ENCODE data around the gene TMEM18. TPM values are rescaled to one million over a fixed set of nuclear protein-coding genes. Genes with fewer than 3 reads are reported as not detected.

The TMEM18 gene
- 10 to 100 TPM; 26.3 to 28.3 TPM for total RNA-seq

DNA sequence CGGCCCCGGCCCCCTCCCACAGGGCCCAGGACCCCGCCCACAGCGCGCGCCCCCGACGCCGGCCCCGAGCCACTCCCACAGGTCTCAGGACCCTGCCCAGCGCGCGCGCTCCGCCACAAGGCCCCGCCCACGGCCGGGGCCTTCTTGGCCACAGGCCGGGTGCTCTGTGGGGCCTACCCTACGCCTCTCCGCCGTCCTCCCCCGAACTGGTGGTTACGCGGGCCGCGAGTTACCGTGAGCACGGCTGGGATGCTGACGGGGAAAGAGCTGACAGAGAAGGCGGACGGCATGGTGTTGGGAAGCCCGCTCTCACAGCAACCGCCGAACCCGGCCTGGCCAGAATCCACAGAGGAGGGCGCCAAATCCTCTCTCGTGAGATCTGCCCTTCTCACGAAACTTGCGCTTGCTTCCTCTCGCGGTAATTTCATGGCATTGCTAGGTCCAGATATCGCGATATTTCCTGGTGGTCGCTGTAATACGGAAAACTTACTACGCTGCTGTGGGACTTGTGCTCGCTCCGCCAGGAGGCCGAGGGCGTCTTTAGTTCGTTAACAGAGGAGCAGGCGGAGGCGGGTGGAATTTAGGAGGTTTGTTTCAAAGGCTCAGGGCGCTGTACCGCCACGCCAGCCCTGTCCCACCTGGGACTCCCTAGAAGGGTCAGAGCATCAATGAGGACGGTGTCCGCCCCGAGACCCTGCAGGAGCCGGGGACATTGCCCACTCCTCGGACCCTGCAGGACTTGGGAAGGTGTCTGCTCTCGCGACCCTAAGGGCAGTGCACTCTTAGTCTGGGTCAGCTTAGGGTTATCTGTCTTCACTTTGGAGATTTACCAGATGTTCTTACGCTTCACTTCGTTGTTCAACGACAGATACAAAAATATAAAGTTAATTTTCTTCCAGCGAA, at the start of gene TMEM18:
Gene TMEM18, minus strand, starts transcription at position 351 of the 903 bp plus-strand sequence. Its CDS starts 61 bp downstream, at position 290.
- peak within 1 kb of the TSS; percentile 99 for H3K4me3 Mint-ChIP-seq
- peak; percentile 96 for DNase-seq
- H3K27ac Mint-ChIP-seq, result peak within 1 kb of the TSS; percentile 96
- CTCF ChIA-PET, result interaction anchor here (0.7 to 1.9 kb wide), 3 partner anchors 11 to 58 kb away, joined by 4 to 8 read pairs (median 5); no protein-coding TSS in a partner anchor
- H3K36me3 Mint-ChIP-seq (ENCODE audit: low read depth), result peaks cover 25% of the 10 kb centered on the region
- peaks cover 46% of the 10 kb centered on the region for H3K4me1 Mint-ChIP-seq
- peaks cover 2% of the 10 kb centered on the region for H3K9me3 Mint-ChIP-seq
- POLR2A ChIA-PET, result interaction anchor here (0.6 to 1.4 kb wide), 7 partner anchors 8 to 875 kb away, joined by 3 to 5 read pairs (median 3); no protein-coding TSS in a partner anchor
- no peaks in the 10 kb centered on the region for H3K27me3 Mint-ChIP-seq

GRCh38 chr2:726169-726568, 49.0 kb upstream of the TMEM18 start:
- Mint-ChIP-seq H3K4me3 (no peak overlapping the region), H3K27me3 (peaks cover 25% of the 10 kb centered on the region), H3K36me3 (ENCODE audit: low read depth) (no peaks in the 10 kb centered on the region), H3K4me1 (peaks cover 18% of the 10 kb centered on the region), H3K27ac (no peak overlapping the region), H3K9me3 (no peaks in the 10 kb centered on the region)
- POLR2A ChIA-PET, result no interaction called here
- DNase-seq, result no peak
- CTCF ChIA-PET, result interaction anchor here (0.9 kb wide), 1 partner anchor 10 kb away, joined by 3 read pairs; no protein-coding TSS in a partner anchor

GRCh38 chr2:725468-725867, 48.3 kb upstream of the TMEM18 start:
- Mint-ChIP-seq H3K27me3 (peaks cover 25% of the 10 kb centered on the region), H3K9me3 (no peaks in the 10 kb centered on the region), H3K4me3 (no peak overlapping the region), H3K27ac (no peak overlapping the region), H3K36me3 (ENCODE audit: low read depth) (no peaks in the 10 kb centered on the region), H3K4me1 (peaks cover 18% of the 10 kb centered on the region)
- ChIA-PET CTCF (interaction anchor here (0.7 to 0.9 kb wide), 2 partner anchors 11 to 142 kb away, joined by 3 read pairs; no protein-coding TSS in a partner anchor), POLR2A (no interaction called here)
- DNase-seq, result no peak

- H3K9me3 Mint-ChIP-seq, result no peaks in the 10 kb centered on the region
- no peak overlapping the region for H3K27ac Mint-ChIP-seq
- CTCF ChIA-PET, result no interaction called here
- peaks cover 21% of the 10 kb centered on the region for H3K27me3 Mint-ChIP-seq
- H3K4me1 Mint-ChIP-seq, result peaks cover 18% of the 10 kb centered on the region
- DNase-seq, result no peak
- POLR2A ChIA-PET, result no interaction called here
- H3K4me3 Mint-ChIP-seq, result no peak overlapping the region
- H3K36me3 Mint-ChIP-seq (ENCODE audit: low read depth), result no peaks in the 10 kb centered on the region
These were observed 46.6 kb upstream of the TMEM18 start for GRCh38 chr2:723761-724160.

- H3K36me3 Mint-ChIP-seq (ENCODE audit: low read depth), result no peaks in the 10 kb centered on the region
- POLR2A ChIA-PET, result no interaction called here
- H3K4me1 Mint-ChIP-seq, result peaks cover 3% of the 10 kb centered on the region
- H3K4me3 Mint-ChIP-seq, result no peak overlapping the region
- no peak for DNase-seq
- CTCF ChIA-PET, result no interaction called here
- H3K9me3 Mint-ChIP-seq, result no peaks in the 10 kb centered on the region
- H3K27me3 Mint-ChIP-seq, result peaks cover 21% of the 10 kb centered on the region
- no peak overlapping the region for H3K27ac Mint-ChIP-seq
These were observed 43.6 kb upstream of the TMEM18 start for GRCh38 chr2:720842-721241.

- H3K9me3 Mint-ChIP-seq, result no peaks in the 10 kb centered on the region
- peaks cover 14% of the 10 kb centered on the region for H3K27me3 Mint-ChIP-seq
- H3K27ac Mint-ChIP-seq, result no peak overlapping the region
- no peak for DNase-seq
- no peaks in the 10 kb centered on the region for H3K4me1 Mint-ChIP-seq
- H3K4me3 Mint-ChIP-seq, result no peak overlapping the region
- ChIA-PET CTCF (no interaction called here), POLR2A (no interaction called here)
- H3K36me3 Mint-ChIP-seq (ENCODE audit: low read depth), result no peaks in the 10 kb centered on the region
These were observed 42.5 kb upstream of the TMEM18 start for GRCh38 chr2:719734-720133.

GRCh38 chr2:719191-719590, 42.0 kb upstream of the TMEM18 start:
- ChIA-PET POLR2A (no interaction called here), CTCF (no interaction called here)
- DNase-seq, result no peak
- Mint-ChIP-seq H3K27me3 (peaks cover 9% of the 10 kb centered on the region), H3K4me3 (no peak overlapping the region), H3K9me3 (no peaks in the 10 kb centered on the region), H3K36me3 (ENCODE audit: low read depth) (no peaks in the 10 kb centered on the region), H3K27ac (no peak overlapping the region), H3K4me1 (no peaks in the 10 kb centered on the region)

GRCh38 chr2:717661-718060, 40.5 kb upstream of the TMEM18 start:
- no peak for DNase-seq
- no peak overlapping the region for H3K27ac Mint-ChIP-seq
- H3K36me3 Mint-ChIP-seq (ENCODE audit: low read depth), result no peaks in the 10 kb centered on the region
- H3K9me3 Mint-ChIP-seq, result no peaks in the 10 kb centered on the region
- no peaks in the 10 kb centered on the region for H3K4me1 Mint-ChIP-seq
- H3K4me3 Mint-ChIP-seq, result no peak overlapping the region
- ChIA-PET CTCF (no interaction called here), POLR2A (no interaction called here)
- peaks cover 9% of the 10 kb centered on the region for H3K27me3 Mint-ChIP-seq

DNA sequence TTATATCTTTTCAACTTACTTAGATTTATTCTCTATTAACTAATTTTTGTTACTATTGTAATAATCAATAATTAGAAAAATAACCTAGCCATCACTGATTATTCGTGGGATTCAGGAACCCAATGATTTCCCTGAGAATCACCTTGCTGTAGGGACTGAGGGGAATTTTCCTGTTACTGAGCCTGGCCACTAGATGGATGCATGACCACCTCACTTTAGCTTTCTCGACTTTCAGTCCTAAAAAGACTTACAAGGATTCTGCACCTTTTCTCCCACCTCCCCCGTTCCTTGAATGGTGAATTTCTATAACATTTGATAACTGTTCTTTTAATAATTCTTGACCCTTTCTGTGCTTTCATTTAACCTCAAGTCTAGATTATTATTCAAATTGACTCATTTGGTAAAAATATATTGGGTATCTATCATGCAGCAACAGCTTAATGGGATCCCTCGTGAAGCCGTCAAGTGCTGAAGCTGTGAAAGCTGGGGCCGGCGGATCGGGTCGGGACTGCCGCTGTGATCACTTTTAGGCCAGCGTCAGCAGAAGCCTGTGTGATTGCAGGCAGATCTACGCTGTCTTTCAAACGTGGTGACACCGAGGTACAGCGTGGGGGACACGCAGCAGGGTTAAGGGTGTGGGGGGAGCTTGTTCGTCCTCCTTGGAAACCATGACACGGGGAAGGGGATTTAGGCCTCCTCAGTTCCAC, 38.8 kb upstream of the TMEM18 start:
- peaks cover 21% of the 10 kb centered on the region for H3K27me3 Mint-ChIP-seq
- no peaks in the 10 kb centered on the region for H3K4me1 Mint-ChIP-seq
- no peak for DNase-seq
- H3K36me3 Mint-ChIP-seq (ENCODE audit: low read depth), result no peaks in the 10 kb centered on the region
- CTCF ChIA-PET, result interaction anchor here (0.6 to 1.5 kb wide), 3 partner anchors 825 to 836 kb away, joined by 3 to 5 read pairs (median 3); no protein-coding TSS in a partner anchor
- H3K4me3 Mint-ChIP-seq, result no peak overlapping the region
- H3K27ac Mint-ChIP-seq, result no peak overlapping the region
- POLR2A ChIA-PET, result no interaction called here
- no peaks in the 10 kb centered on the region for H3K9me3 Mint-ChIP-seq

GRCh38 chr2:715038-715437, 37.8 kb upstream of the TMEM18 start:
- Mint-ChIP-seq H3K36me3 (ENCODE audit: low read depth) (no peaks in the 10 kb centered on the region), H3K9me3 (no peaks in the 10 kb centered on the region), H3K4me3 (no peak overlapping the region), H3K27ac (no peak overlapping the region), H3K4me1 (no peaks in the 10 kb centered on the region), H3K27me3 (peaks cover 25% of the 10 kb centered on the region)
- CTCF ChIA-PET, result interaction anchor here (0.5 to 1.5 kb wide), 4 partner anchors 212 to 837 kb away, joined by 3 to 5 read pairs (median 4); no protein-coding TSS in a partner anchor
- DNase-seq, result no peak
- POLR2A ChIA-PET, result no interaction called here

- H3K9me3 Mint-ChIP-seq, result no peaks in the 10 kb centered on the region
- H3K27me3 Mint-ChIP-seq, result peaks cover 25% of the 10 kb centered on the region
- H3K27ac Mint-ChIP-seq, result no peak overlapping the region
- H3K4me3 Mint-ChIP-seq, result no peak overlapping the region
- no peaks in the 10 kb centered on the region for H3K36me3 Mint-ChIP-seq (ENCODE audit: low read depth)
- no peaks in the 10 kb centered on the region for H3K4me1 Mint-ChIP-seq
- ChIA-PET POLR2A (no interaction called here), CTCF (interaction anchor here (1.5 kb wide), 1 partner anchor 836 kb away, joined by 5 read pairs; no protein-coding TSS in a partner anchor)
- DNase-seq, result peak; percentile 47
These were observed 37.0 kb upstream of the TMEM18 start for GRCh38 chr2:714005-714741.

DNA sequence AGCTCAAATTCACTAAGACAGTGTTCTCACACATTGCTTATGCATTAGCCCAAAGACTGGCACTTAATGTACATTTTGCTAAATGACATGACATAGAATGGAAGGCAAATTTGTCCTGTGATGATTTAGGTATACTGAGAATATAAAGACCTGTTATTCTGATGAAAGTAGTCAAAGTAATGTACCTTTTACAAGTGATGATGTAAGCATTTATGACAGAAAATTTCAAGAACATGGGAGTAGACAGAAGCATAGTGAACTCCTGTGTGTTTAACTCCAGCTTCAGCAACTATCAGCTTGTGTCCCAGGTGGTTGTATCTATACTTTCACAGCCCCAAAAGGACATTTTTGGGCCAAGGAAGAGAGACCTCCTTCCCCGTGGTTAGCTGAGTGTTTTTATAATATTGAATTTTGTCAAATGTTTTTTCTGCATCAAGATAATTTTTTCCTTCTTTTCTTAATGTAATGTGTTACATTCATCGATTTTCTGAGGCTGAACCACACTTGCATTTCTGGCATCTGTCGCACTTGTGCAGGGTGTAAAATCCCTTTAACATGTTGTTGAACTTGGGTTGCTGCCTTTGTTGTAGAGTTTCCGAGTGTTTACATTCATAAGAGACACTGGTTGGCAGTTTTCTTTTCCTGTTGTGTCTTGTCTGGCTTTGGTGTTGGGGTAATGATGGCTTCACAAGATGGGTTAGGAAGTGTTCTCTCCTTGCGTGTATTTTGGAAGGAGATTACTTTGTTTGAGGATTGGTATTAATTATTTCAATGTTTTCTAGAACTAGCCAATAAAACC, 33.9 kb upstream of the TMEM18 start:
- no peak overlapping the region for H3K4me3 Mint-ChIP-seq
- CTCF ChIA-PET, result no interaction called here
- peaks cover 26% of the 10 kb centered on the region for H3K27me3 Mint-ChIP-seq
- no peak for DNase-seq
- no peaks in the 10 kb centered on the region for H3K9me3 Mint-ChIP-seq
- peaks cover 7% of the 10 kb centered on the region for H3K4me1 Mint-ChIP-seq
- H3K27ac Mint-ChIP-seq, result no peak overlapping the region
- POLR2A ChIA-PET, result no interaction called here
- no peaks in the 10 kb centered on the region for H3K36me3 Mint-ChIP-seq (ENCODE audit: low read depth)
